Tibial artery (tissue), 4 donors: ENCODE measurements around the gene AQP3.

Source experiments
- DNase-seq, 2 donors: peaks; one replicate each; pipeline ENCODE4 v3.0.0-alpha.2; 2019
- H3K27ac ChIP-seq, 2 donors: fragments of 200-600 bp; sonication (generic) in 1 of 2; 1 replicate in 1 of 2; 2 replicates in 1 of 2; pipeline ENCODE4 v1.5.1; 2018 to 2019; ENCODE audit warnings: mild to moderate bottlenecking in 1 of 2
- H3K27me3 ChIP-seq, 2 donors: fragments of 200-600 bp; sonication (generic) in 1 of 2; one replicate each; pipeline versions ENCODE4 v1.5.1 to v1.6.0; 2016 to 2019
- H3K36me3 ChIP-seq, 3 donors: fragments of 200-600 bp; sonication (generic) in 2 of 3; one replicate each; pipeline ENCODE4 v1.5.1; 2016 to 2019; ENCODE audit warnings: mild to moderate bottlenecking in 2 of 3
- H3K4me1 ChIP-seq, 4 donors: fragments of 200-600 bp; sonication (generic) in 2 of 4; 1 replicate in 3 of 4; 2 replicates in 1 of 4; pipeline ENCODE4 v1.5.1; 2016 to 2019
- H3K4me3 ChIP-seq, 2 donors: fragments of 200-600 bp; sonication (generic) in 1 of 2; 1 replicate in 1 of 2; 2 replicates in 1 of 2; pipeline ENCODE4 v1.5.1; 2018 to 2019; ENCODE audit warnings: mild to moderate bottlenecking in 2 of 2
- H3K9me3 ChIP-seq, 3 donors: fragments of 200-600 bp; sonication (generic) in 1 of 3; one replicate each; pipeline ENCODE4 v1.5.1; 2016 to 2019
- CTCF ChIP-seq, 2 experiments: fragments of 200-600 bp in 1 of 2; fragments of 450-650 bp in 1 of 2; IDR thresholded peaks; one replicate each; pipeline ENCODE4 v1.5.1; 2017 to 2019; ENCODE audit warnings: antibody characterized with exemption in 2 of 2, mild to moderate bottlenecking in 1 of 2, moderate library complexity in 1 of 2
- intact Hi-C: fragments of 100-400 bp; cut with DNase I; formaldehyde crosslinking; loops from one replicate; pipeline ENCODE4 v1.15.0; 2023; ENCODE audit warnings: low total_unique reads

Gene AQP3

GRCh38 chr9:33433871-33434270 lies 13.5 kb downstream of the AQP3 start:
- peaks cover 0 to 23% of the 10 kb centered on the region in 2 donors for H3K27me3 ChIP-seq
- no peaks in the 10 kb centered on the region for H3K36me3 ChIP-seq
- intact Hi-C loops: no loop called here
- no peak overlapping the region for H3K4me3 ChIP-seq
- no peak for TF ChIP-seq CTCF (IDR thresholded peaks at IDR 0.05)
- no peaks in the 10 kb centered on the region for H3K4me1 ChIP-seq
- DNase-seq: no peak
- no peaks in the 10 kb centered on the region for H3K9me3 ChIP-seq
- no peak overlapping the region for H3K27ac ChIP-seq

GRCh38 chr9:33431420-33431819 lies 16.0 kb downstream of the AQP3 start:
- no peak for TF ChIP-seq CTCF (IDR thresholded peaks at IDR 0.05)
- Histone ChIP-seq H3K4me3 (no peak overlapping the region), H3K27me3 (peaks cover 0 to 18% of the 10 kb centered on the region in 2 donors), H3K9me3 (no peaks in the 10 kb centered on the region), H3K4me1 (no peaks in the 10 kb centered on the region), H3K27ac (no peak overlapping the region), H3K36me3 (no peaks in the 10 kb centered on the region)
- no peak for DNase-seq
- intact Hi-C loops: no loop called here

- intact Hi-C loops: no loop called here
- no peak overlapping the region for H3K27ac ChIP-seq
- TF ChIP-seq CTCF (IDR thresholded peaks at IDR 0.05): no peak
- H3K4me1 ChIP-seq: no peaks in the 10 kb centered on the region
- H3K4me3 ChIP-seq: no peak overlapping the region
- no peaks in the 10 kb centered on the region for H3K36me3 ChIP-seq
- peaks cover 0 to 13% of the 10 kb centered on the region in 2 donors for H3K27me3 ChIP-seq
- DNase-seq: no peak
- no peaks in the 10 kb centered on the region for H3K9me3 ChIP-seq
Measured at GRCh38 chr9:33430942-33431341, 16.5 kb downstream of the AQP3 start.

- intact Hi-C loops: no loop called here
- no peak for TF ChIP-seq CTCF (IDR thresholded peaks at IDR 0.05)
- Histone ChIP-seq H3K4me3 (no peak overlapping the region), H3K9me3 (no peaks in the 10 kb centered on the region), H3K36me3 (no peaks in the 10 kb centered on the region), H3K27me3 (no peaks in the 10 kb centered on the region), H3K27ac (no peak overlapping the region), H3K4me1 (no peaks in the 10 kb centered on the region)
- DNase-seq: no peak
Measured at GRCh38 chr9:33429256-33429985, 18.0 kb downstream of the AQP3 start.

- no peaks in the 10 kb centered on the region for H3K4me1 ChIP-seq
- H3K27ac ChIP-seq: no peak overlapping the region
- no peak for DNase-seq
- no peak overlapping the region for H3K4me3 ChIP-seq
- no peaks in the 10 kb centered on the region for H3K36me3 ChIP-seq
- intact Hi-C loops: no loop called here
- H3K27me3 ChIP-seq: no peaks in the 10 kb centered on the region
- no peaks in the 10 kb centered on the region for H3K9me3 ChIP-seq
- no peak for TF ChIP-seq CTCF (IDR thresholded peaks at IDR 0.05)
Measured at GRCh38 chr9:33426843-33427293, 20.5 kb downstream of the AQP3 start.
